GM18907 (cell line): Measurements from ENCODE around the gene ADGRD1.
"Not testable (repeated sequence)": the region's sequence is repeated elsewhere in the genome, so short reads cannot be mapped to it uniquely, and the experiment has no call there.

ENCODE experiments used
- ATAC-seq: cut with Tn5 transposase; IDR thresholded peaks from one replicate; pipeline ENCODE4 v1.9.1; 2021; ENCODE audit warnings: mild to moderate bottlenecking, moderate library complexity; ENCODE audit not compliant: unreplicated experiment

ADGRD1 gene

DNA sequence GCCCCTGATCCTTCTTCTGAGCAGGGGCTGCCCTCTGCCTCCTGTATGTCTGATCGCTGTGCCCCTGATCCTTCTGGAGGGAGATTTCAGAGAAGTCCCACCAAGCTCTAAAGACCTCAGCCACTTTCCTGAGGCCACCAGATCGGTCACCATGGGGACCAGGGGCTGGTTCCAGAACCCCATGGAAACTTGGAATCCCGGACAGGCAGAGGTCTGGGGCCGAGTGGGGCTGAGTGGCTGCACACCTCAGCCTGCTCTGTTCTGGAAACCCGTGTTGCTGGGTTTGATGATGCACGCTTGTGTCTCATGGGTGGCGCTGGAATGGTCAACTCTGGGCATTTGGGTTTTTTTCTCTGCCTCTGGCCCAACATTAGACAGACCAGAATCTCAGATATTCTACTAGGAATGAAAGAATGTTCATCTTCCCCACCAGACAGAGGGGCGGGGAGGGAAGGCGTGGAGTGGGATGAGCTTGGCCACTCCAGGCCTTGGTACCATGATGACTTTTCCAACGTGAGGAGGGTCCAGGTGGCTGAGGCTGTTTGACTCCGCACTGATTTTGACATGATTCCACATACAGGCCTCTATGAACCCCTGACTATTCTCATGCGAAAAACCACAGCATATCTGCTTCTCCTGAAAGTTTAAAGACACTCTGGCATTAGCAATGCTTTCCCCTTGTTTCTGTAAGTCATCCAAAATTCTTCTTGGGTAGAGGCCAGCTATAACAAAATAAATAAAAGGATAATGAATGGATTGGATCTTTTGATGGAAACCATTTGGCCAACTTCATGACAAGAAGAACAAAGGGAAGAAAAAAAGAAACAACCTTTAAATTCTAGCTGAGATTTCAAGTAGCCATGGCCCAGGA lies 114.5 kb downstream of the ADGRD1 start:
- no peak for ATAC-seq

DNA sequence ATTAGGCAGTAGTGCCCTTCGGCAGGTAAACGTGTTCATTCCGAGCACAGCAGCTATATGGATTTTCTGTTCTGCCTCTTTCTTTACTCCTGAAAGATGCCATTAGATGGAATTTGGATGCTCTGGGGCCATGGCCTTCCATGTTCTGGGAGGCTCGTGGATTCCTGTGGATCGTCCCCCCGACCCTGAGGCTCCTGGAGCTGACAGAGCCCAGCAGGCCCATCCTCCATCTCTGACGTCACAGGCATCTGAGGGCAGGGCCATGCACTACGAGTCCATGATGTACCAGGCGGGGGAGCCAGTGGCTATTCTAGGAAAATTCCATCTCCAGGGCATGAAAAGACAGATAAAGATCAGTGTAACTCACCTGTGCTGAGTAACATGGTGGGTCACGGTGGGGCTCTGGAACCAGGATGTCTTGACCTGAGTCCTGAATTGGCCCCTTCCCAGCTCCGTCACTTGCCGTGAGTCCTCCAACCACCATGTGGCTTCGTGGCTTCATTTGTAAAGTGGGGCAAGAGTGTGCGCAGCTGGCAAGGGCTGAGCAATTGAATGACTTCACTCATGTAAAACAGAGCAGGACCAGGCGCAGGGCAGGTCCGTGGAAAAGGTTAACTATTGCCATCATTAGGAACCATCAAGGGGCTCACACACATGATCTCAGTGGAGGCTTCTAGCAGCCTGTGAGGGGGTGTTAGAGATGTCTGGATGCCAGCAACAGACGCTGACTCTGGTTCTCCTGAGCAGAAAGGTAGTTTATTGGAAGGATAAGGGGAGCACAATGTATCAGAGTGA lies 115.4 kb downstream of the ADGRD1 start:
- not testable (repeated sequence) for ATAC-seq

DNA sequence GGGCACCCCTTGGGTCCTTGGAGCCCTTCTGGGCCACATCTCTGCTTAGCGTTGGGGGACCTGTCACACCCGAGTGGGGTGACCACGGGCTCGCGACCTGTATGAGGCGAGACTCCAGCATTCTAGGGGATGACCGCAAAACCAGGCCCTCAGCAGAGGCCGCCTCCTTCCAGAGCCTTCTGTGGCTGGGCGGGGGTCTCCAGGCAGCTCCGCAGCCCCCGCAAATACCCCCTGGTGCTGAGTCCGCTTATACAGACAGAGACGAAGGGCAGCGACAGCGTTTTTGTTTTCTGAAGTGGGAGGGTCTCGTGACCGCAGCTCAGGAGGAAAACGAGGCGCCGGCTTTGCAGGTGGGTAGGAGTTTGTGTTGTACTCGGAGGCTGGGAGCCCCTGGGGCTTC lies 116.4 kb downstream of the ADGRD1 start:
- ATAC-seq = not testable (repeated sequence)

DNA sequence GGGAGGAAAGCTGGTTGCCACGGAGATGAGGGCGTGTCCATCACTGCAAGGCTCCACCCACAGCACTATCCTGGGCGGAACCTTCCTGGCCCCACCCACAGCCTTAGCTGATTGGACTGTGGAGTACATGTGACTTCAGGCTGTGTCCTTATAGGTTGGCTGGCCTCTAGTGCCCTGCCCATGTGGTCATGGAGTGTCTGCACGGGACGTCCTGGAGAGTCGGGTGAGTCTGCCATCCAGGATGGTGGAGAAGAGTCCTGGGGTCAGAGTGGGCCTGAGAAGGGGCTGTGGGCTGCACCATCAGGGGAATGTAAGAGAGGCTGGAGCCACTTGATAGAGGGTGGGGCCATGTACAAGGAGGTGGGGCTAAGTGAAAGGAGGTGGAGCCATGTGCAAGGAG lies 117.0 kb downstream of the ADGRD1 start:
- ATAC-seq = not testable (repeated sequence)

DNA sequence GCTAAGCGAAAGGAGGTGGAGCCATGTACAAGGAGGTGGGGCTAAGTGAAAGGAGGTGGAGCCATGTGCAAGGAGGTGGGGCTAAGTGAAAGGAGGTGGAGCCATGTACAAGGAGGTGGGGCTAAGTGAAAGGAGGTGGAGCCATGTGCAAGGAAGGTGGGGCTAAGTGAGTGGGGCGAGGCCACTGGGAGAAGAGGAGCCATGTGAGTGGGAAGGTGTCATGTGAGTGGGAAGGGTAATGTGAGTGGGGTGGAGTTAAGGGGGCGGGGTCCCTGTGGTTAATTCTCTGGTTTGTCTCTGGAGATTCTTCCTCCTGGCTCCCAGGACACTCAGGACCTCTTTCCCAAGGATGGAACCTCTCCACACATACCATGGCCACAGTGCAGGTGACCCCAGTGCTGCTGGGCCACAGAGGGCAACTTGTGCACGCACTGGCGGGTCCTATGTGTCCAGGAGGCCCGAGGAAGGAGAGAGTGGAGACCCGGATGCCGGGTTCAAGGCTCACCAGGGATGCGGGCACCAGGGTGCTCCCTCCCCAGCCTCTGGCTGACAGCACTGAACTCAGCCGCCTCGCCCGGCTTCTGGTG lies 117.6 kb downstream of the ADGRD1 start:
- ATAC-seq = not testable (repeated sequence)

DNA sequence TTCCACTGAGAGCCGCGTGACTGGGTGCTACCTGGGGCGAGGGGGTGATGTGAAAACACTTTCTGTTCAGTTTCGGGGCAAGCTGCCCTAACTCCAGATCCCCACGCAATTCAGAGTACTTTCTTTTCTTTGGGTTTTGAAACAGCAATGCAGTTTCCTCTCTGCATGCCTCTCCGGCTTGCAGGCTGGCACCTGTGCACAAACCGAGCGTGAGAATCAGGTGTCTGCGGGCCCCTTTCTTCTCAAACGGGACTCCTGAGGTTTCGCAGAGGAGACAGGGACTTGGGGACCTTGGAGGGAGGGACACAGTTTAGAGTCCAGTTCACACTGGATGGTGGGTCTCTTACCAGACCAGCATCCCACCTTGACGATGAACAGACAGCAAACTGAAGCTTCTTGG lies 118.2 kb downstream of the ADGRD1 start:
- ATAC-seq = not testable (repeated sequence)

DNA sequence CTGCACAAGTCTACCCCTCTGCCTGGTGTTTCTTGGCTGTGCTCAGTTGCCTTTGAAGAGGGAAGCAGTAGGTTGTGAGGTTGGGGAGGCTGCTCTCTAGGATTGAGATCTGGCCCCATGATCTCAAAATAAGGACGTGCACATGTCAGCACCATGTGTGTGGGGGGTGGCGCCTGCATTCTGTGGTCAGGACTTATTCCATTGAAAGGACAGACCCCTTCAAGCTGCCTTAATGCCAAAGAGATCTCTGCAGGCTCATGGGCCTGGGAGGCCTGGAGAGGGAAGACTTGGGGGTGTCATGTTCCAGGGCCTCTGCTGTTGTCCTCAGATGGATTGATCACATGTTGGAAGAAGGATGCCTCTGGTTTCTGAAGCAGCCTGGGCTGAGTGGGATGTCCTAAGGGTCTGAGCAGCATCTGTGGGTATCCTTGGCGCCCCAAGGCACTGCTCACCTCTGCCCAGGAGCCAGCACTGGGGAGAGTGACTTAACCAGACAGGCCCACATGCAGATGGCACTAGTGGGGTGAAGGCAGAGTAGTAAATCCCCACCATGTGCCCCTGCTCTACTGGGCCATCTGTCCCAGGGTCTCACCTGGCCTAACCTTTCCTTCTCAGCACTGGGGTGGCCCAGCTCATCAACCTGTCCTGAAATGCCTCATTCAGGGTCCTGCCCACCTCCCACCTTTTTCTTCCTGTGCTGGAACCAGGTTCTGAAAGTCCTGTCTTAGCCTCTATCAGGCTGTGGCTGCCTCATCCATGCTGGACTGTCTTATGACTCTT lies 118.9 kb downstream of the ADGRD1 start:
- no peak for ATAC-seq

DNA sequence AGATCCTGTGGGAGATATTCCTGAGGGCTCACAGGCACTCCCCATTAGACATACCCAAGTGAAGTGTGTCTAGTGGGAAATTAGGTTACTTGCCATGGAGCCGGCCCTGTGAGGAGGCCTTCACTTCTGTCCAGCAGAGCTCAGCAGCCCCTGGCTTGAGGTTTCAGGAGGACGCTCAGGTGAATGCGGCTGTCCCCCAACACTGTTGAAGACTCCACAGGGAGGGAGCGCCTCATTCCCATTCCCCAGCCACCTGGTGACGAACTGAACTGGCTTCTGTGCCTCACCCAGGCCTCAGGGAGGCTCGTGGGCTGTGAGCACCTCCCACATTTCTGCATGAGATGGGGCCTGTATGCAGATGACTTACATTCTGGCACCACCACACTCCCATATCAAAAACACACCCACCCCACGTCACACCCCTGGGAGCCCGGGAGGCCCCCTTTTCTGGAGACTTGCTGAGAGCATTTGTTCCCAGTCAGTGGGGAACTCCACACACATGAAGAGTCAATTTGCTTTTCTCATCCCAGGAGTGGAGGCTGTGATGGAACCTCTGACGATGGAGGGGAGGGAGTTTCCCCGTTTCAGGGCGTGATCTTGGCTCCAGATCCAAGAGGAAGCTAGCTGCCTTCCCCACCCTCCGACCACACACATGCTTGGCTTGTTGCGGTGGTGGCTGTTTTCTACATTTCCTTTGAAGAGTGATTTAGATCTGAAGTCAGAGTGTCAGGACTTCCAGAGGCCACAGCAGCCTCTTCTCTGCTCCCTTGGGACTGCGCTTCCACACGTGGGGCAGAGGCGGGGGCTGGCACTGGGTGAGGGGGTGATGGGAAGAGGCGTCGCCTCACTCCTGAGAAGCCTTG lies 120.7 kb downstream of the ADGRD1 start:
- no peak for ATAC-seq

DNA sequence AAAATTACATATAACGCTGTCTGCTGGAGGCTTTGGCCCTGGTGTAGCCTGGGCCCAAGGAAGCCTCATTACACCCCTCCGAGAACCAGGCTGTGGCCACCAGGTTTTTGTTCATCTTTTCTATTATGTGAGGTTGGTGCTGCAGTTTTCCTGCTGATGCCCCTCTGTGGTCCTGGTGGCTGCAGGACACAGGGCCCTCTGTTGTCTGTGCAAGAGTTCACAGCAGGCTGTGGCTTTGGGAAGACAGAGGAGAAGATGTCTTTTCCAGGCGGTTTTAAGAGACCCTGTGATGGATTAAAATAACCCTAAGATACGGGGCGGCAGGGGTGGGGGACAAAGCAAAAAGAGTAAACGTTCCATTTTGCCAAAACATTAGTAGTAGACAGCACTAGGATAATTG lies 121.5 kb downstream of the ADGRD1 start:
- no peak for ATAC-seq

DNA sequence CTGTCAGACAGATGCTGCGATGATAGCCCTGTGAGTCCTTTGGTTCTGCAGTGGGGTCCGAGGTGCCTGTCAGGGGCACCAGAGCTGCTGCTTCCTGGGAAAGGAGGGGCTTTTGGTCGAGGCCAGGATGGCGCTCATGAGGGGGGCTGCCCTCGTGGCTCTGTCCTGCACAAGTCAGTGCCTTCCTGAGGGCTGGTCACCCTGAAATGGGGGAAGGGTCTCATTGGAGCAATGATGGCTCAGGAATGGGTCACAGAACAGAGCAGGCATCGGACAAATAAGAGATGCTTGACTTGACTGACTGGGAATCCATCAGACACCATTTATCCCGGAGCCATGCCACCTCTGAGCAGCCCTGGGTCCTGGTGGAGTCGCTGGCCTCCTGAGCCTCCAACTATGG lies 121.9 kb downstream of the ADGRD1 start:
- ATAC-seq = no peak

DNA sequence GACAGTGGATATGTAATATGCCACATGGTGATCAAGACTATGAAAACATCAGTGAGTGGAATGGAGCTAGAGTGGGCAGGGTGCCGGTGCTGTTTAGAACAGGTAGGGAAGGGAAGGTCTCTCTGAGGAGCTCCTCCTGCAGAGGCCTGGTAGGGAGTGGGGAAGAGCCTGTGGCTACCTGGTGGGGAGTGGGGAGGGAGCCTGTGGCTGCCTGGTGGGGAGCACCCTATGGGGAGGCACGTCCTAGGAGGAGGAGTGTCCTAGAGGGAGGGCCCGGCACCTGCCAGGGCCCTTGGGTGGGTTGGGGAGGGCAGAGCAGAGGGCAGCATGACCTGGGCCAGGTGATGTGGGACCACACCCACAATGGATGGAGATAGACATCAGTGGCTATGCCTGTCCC lies 122.6 kb downstream of the ADGRD1 start:
- no peak for ATAC-seq

DNA sequence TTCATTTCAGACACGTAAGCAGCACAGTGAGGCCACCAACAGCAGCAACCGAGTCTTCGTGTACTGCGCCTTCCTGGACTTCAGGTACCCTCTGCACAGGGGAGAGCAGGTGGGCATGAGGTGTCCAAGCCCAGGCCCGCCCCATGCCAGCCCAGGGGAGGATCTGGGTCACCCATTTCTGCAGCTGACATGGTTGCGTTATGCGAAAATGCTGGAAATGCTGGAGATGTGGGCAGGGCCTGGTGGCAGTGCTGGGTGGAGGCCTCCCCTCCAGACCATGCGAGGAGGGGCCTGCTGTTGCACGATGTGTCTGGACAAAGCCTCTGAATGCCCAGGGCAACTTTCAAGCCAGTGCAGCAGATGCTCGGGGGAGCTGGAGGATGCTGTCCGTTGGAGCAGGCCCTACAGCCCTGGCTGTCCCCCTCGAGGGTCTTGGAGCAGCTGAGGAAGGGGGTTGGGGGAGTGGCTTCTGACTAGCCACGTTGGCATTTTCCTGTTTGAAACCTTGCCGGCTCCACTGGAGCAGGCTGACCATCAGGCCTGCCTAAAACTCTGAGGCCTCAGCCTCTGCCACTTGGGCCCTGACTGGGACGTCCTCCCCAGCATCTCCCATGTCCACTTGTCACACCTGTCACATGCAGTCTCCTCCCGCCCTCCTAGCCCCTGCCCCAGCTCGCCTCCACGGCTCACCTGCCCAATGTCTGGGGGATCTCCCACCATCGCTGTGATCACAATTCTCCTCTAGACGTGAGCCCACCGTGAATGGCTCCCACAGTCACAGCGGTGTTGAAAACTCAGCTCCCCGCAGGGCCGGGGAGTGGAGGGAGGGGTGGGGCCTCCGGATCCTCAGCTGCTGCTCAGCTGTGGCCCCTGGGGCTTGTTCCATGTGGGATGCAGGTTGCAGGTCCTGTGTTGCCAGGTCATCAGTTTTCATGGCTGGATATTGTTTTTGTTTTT lies 123.4 kb downstream of the ADGRD1 start:
- no peak for ATAC-seq

DNA sequence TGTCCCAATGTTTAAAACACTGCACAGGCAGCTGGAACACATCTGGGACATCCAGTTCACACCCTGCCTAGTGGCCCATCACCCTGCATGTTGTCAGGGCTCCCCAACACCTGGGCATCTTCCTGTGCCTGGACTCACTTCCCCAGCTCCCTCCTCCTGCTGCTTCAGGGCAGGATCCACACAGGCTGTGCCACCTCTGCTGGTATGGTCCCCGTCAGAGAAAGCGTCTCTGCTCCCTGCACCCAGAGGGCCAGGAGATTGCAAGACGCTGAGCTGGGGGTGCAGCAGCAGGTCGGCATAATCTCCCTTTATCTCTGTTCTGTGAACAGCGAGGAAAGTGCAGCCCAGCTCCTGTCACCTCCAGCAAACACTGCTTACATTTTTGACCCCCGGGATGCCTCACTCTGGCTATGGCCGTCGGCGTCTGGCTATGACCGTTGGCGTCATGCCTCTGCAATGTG lies 124.3 kb downstream of the ADGRD1 start:
- ATAC-seq = no peak

DNA sequence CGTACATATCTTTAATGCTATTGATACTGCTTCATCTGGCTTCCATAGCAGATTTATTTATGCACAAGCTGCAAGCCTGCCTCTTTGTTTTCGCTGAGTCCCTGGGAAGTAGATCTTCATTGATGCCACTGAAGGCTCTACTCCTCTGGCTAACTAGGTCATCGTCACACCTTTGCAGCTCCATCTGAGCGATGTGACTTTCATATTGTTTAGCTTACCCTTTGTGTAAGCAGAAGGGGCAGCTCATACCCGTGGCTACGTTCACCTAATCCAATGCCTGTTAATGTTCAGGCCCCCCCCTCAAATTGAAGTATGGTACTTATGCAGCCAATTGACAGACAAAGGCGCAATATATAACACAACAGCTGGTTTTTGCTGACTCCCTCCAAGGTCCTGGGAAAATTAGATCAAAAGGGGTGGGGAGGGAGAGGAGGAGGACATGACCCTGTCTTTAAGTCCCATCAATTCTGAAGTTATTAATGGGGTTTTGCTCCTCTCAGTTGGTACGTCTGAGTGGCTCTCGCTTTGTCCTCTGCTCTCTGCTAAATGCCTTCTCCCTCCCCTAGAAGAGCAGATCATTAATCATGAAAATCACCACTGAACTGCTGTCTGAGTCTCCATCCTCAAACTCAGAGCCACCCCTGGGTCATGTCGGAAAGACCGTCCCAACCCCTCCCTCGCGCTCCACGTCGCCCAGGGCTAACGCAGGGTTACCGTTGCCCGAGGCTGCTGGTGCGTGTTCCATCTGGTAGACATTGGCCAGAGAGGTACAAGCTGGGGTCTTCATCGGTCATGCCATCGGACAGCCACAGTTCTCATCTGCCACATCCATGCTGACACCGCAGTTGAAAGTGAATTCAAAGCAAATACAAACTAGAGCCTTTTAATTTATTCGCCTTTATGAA lies 128.8 kb downstream of the ADGRD1 start:
- ATAC-seq = no peak

DNA sequence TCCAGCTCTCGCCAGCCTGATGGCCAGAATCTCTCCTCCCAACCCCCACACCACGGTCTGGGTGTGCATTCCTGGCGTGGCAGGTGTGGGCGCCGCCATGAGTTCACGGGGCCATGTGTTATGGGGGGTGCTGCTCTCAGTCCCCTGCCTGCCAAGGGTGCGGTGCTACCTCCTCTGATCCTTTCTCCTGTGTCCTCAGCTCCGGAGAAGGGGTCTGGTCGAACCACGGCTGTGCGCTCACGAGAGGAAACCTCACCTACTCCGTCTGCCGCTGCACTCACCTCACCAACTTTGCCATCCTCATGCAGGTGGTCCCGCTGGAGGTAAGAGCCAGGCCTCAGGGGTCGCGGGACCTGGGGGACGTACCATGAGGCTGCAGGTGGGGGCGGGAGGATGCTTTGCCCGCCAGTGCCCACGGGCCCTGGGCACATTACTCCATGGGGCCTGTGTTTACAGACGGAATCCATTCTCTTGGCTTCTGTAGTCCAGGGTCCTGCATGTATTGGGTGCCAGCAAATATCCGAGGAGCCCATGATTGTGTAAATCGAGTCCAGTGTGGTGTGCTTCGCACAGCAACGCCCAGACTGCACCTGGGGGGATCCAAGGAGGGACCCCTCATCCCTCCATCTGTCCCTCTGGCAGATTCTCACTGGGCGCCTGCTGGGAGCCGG lies 130.8 kb downstream of the ADGRD1 start:
- ATAC-seq = no peak

DNA sequence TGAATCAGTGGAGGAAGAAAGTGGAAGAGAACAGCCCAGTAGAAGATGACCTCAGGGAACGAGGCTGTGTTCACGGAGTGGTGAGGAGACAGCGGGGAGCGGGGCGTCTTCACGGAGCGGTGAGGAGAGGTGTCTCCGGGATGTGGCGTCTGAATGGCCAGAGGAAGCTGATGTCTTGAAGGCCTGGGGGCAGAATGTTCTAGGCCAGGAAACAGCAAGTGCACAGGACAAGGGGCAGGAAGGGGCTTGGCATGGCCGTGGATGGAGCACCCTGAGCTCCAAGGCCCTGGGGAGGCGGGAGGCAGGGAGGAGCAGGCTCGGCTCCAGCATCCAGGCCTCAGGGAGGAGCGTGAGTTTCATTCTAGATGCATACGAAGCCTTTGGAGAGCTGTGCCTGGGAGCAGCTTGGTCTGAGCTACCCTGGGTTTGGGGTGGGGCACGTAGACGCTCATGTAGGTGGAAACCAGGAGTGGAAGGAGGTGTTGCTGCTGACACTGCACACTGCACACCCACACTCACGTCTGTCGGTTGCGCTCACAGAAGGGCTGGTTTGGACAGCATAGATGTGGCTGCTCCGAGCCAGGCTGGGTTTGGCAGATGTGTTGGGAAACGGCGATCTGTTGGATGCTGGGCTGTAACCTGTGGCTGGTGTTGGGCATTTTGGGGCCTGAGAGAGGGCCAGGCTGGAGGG lies 131.6 kb downstream of the ADGRD1 start:
- no peak for ATAC-seq
